ENCODE measurements around the gene CCDC9B. TPM values are rescaled to one million over a fixed set of nuclear protein-coding genes. Genes with fewer than 3 reads are reported as not detected.
A peak's percentile ranks its signal among the peaks of the same experiment; 100 is the strongest.

The CCDC9B gene
- total RNA-seq, 2 donors from 2014 or later, result 30.1 to 57.1 TPM

DNA sequence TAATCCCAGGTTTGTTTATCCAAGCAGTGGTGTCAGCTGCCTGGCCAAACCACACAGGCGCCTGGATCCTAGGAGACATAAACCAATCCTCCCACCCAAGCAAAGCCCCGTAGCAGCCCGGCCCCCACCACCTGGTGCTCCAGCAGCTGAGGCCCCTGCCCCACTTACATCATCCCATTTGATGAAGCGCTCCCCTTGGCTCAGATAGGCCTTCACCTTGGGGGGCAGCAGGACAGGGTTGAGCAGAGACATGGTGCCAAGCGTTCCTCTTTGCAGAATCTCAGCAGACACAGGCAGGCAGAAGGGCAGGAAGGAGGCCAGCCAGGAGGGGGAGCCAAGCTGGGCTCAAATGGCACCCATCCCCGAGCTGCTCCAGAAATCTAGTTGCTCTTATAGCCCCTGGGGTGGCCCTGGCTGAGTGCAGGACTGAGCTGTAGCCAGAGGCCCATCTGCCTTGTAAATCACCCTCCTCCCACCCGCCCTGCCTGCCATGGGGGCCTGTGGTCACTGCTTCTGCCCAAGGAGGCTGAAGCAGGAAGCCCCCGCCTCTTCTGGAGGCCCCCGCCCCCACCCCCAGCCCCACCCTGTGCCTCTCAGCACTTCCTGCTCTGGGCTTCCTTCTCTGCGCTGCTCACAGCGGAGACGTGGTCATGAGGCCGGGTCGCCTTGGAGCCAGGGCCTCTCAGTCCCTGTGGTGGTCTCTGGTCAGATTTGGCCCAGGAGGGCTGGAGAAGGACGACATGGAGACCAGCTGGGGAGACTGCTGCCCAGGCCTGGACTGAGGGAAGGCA lies 33.1 kb downstream of the CCDC9B start, which contains the start of gene PLCB2:
Gene PLCB2 (minus strand): TSS at position 515 of the 791 bp plus-strand sequence. CDS start 263 bp downstream, at position 252.
- H3K27me3 ChIP-seq (replicated peaks; ENCODE audit: insufficient read depth), result no peaks in the 10 kb centered on the region
- no peaks in the 10 kb centered on the region for H3K36me3 ChIP-seq
- H3K4me3 ChIP-seq, result peak within 1 kb of the TSS; percentile 62
- no peak for DNase-seq (ENCODE audit: low spot score)
- TF ChIP-seq CTCF (IDR thresholded peaks at IDR 0.05), result no peak
- H3K27ac ChIP-seq, result peak within 1 kb of the TSS in 1 of 2 donors; percentile 52
- H3K9me3 ChIP-seq, result no peaks in the 10 kb centered on the region
- no peak for ATAC-seq (ENCODE audit: insufficient number of reproducible peaks, low FRiP score, low read depth)
- H3K4me1 ChIP-seq (ENCODE audit: control insufficient read depth in 1 of 2, low read depth in 2 of 2), result no peaks in the 10 kb centered on the region

GRCh38 chr15:40306908-40307307 lies 33.8 kb downstream of the CCDC9B start:
- no peaks in the 10 kb centered on the region for H3K36me3 ChIP-seq
- no peaks in the 10 kb centered on the region for H3K9me3 ChIP-seq
- no peak overlapping the region for H3K27ac ChIP-seq
- no peak for TF ChIP-seq CTCF (IDR thresholded peaks at IDR 0.05)
- peak overlapping the region; percentile 62 for H3K4me3 ChIP-seq
- no peak for DNase-seq (ENCODE audit: low spot score)
- no peaks in the 10 kb centered on the region for H3K27me3 ChIP-seq (replicated peaks; ENCODE audit: insufficient read depth)
- ATAC-seq (ENCODE audit: insufficient number of reproducible peaks, low FRiP score, low read depth), result no peak
- H3K4me1 ChIP-seq (ENCODE audit: control insufficient read depth in 1 of 2, low read depth in 2 of 2), result no peaks in the 10 kb centered on the region

GRCh38 chr15:40306371-40306770 lies 34.4 kb downstream of the CCDC9B start:
- Histone ChIP-seq H3K27ac (no peak overlapping the region), H3K4me1 (ENCODE audit: control insufficient read depth in 1 of 2, low read depth in 2 of 2) (no peaks in the 10 kb centered on the region), H3K27me3 (replicated peaks; ENCODE audit: insufficient read depth) (no peaks in the 10 kb centered on the region), H3K4me3 (peak overlapping the region; percentile 62), H3K9me3 (no peaks in the 10 kb centered on the region), H3K36me3 (no peaks in the 10 kb centered on the region)
- ATAC-seq (ENCODE audit: insufficient number of reproducible peaks, low FRiP score, low read depth), result no peak
- DNase-seq (ENCODE audit: low spot score), result no peak
- no peak for TF ChIP-seq CTCF (IDR thresholded peaks at IDR 0.05)

- ATAC-seq (ENCODE audit: insufficient number of reproducible peaks, low FRiP score, low read depth), result no peak
- no peak overlapping the region for H3K27ac ChIP-seq
- DNase-seq (ENCODE audit: low spot score), result no peak
- H3K27me3 ChIP-seq (replicated peaks; ENCODE audit: insufficient read depth), result no peaks in the 10 kb centered on the region
- no peaks in the 10 kb centered on the region for H3K36me3 ChIP-seq
- H3K9me3 ChIP-seq, result no peaks in the 10 kb centered on the region
- no peaks in the 10 kb centered on the region for H3K4me1 ChIP-seq (ENCODE audit: control insufficient read depth in 1 of 2, low read depth in 2 of 2)
- no peak for TF ChIP-seq CTCF (IDR thresholded peaks at IDR 0.05)
- no peak overlapping the region for H3K4me3 ChIP-seq
Observed at GRCh38 chr15:40305281-40305680, 35.5 kb downstream of the CCDC9B start.

- Histone ChIP-seq H3K27me3 (replicated peaks; ENCODE audit: insufficient read depth) (no peaks in the 10 kb centered on the region), H3K4me3 (no peak overlapping the region), H3K36me3 (no peaks in the 10 kb centered on the region), H3K9me3 (no peaks in the 10 kb centered on the region), H3K27ac (no peak overlapping the region), H3K4me1 (ENCODE audit: control insufficient read depth in 1 of 2, low read depth in 2 of 2) (no peaks in the 10 kb centered on the region)
- no peak for TF ChIP-seq CTCF (IDR thresholded peaks at IDR 0.05)
- DNase-seq (ENCODE audit: low spot score) (no peak), ATAC-seq (ENCODE audit: insufficient number of reproducible peaks, low FRiP score, low read depth) (no peak)
Observed at GRCh38 chr15:40303576-40303975, 37.2 kb downstream of the CCDC9B start.

All from thoracic aorta (tissue), 2 donors.